ENCODE results near the gene PHAF1.
A peak's percentile ranks its signal among the peaks of the same experiment; 100 is the strongest.

Gene PHAF1

GRCh38 chr16:67109407-67110135, at the start of gene PHAF1:
Gene PHAF1, plus strand, starts transcription at chr16:67109941. Its CDS starts 235 bp downstream, at chr16:67110176.
- DNase-seq: peak; percentile 79

GRCh38 chr16:67063008-67063407, 46.7 kb upstream of the PHAF1 start:
- DNase-seq: no peak

- no peak for DNase-seq
These were observed 41.5 kb upstream of the PHAF1 start for GRCh38 chr16:67068212-67068753.

GRCh38 chr16:67071476-67072048, 38.2 kb upstream of the PHAF1 start:
- DNase-seq: no peak

GRCh38 chr16:67075331-67075730, 34.4 kb upstream of the PHAF1 start:
- DNase-seq: no peak

GRCh38 chr16:67077871-67078270, 31.9 kb upstream of the PHAF1 start:
- no peak for DNase-seq

GRCh38 chr16:67082100-67082499, 27.6 kb upstream of the PHAF1 start:
- no peak for DNase-seq

GRCh38 chr16:67082891-67083290, 26.9 kb upstream of the PHAF1 start:
- DNase-seq: no peak

GRCh38 chr16:67084345-67085028, 25.3 kb upstream of the PHAF1 start:
- no peak for DNase-seq

GRCh38 chr16:67086822-67087221, 22.9 kb upstream of the PHAF1 start:
- DNase-seq: no peak

GRCh38 chr16:67087291-67087690, 22.4 kb upstream of the PHAF1 start:
- DNase-seq: no peak

GRCh38 chr16:67087803-67088202, 21.9 kb upstream of the PHAF1 start:
- DNase-seq: no peak

GRCh38 chr16:67088551-67088950, 21.2 kb upstream of the PHAF1 start:
- DNase-seq: no peak

GRCh38 chr16:67089101-67089500, 20.6 kb upstream of the PHAF1 start:
- no peak for DNase-seq

- DNase-seq: no peak
These were observed 17.7 kb upstream of the PHAF1 start for GRCh38 chr16:67091906-67092566.

- DNase-seq: no peak
These were observed 16.5 kb upstream of the PHAF1 start for GRCh38 chr16:67093098-67093726.

GRCh38 chr16:67098599-67098998, 11.1 kb upstream of the PHAF1 start:
- no peak for DNase-seq

GRCh38 chr16:67100569-67101310, 9.0 kb upstream of the PHAF1 start:
- no peak for DNase-seq

GRCh38 chr16:67101311-67102082, 8.2 kb upstream of the PHAF1 start:
- no peak for DNase-seq

GRCh38 chr16:67104061-67104460, 5.7 kb upstream of the PHAF1 start:
- DNase-seq: peak; percentile 3

GRCh38 chr16:67104845-67105244, 4.9 kb upstream of the PHAF1 start:
- peak; percentile 48 for DNase-seq

Data from DMS153 (cell line).